ENCODE data around the gene ELFN1.
"Not testable (repeated sequence)": the region's sequence is repeated elsewhere in the genome, so short reads cannot be mapped to it uniquely, and the experiment has no call there.

Gene ELFN1

DNA sequence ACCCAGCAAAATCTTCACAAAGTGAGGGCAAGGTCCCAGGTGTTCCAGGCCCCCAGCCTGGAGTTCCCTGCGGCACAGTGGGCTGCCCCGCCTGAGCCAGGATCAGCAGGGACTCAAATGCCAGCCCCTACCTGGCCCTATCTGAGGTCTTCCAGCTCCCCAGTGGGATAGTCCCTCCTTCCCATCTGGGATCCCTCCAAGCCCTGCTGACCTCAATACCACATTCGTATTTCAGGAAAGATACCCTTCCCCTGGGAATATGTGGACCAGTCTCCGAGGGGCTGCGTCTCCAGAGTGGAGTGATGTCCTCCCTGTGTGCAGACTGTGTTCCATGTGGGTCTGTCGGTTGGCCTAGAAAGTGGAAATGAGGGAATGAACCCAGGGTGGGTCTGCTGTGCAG lies 40.9 kb downstream of the ELFN1 start:
- Histone ChIP-seq H3K27me3 (ENCODE audit: control insufficient read depth in 1 of 2, insufficient read depth in 2 of 2, low read length in 2 of 2) (no peaks in the 10 kb centered on the region), H3K4me1 (ENCODE audit: insufficient read depth, low read length) (no peaks in the 10 kb centered on the region), H3K9ac (ENCODE audit: low read length) (no peak overlapping the region), H3K36me3 (ENCODE audit: insufficient read depth, low read length) (no peaks in the 10 kb centered on the region), H3K27ac (ENCODE audit: low read depth, low read length) (no peak overlapping the region), H3K9me3 (ENCODE audit: low read length) (peaks cover 8% of the 10 kb centered on the region), H3K4me3 (ENCODE audit: low read depth in 1 of 2, low read length in 2 of 2) (no peak overlapping the region)

DNA sequence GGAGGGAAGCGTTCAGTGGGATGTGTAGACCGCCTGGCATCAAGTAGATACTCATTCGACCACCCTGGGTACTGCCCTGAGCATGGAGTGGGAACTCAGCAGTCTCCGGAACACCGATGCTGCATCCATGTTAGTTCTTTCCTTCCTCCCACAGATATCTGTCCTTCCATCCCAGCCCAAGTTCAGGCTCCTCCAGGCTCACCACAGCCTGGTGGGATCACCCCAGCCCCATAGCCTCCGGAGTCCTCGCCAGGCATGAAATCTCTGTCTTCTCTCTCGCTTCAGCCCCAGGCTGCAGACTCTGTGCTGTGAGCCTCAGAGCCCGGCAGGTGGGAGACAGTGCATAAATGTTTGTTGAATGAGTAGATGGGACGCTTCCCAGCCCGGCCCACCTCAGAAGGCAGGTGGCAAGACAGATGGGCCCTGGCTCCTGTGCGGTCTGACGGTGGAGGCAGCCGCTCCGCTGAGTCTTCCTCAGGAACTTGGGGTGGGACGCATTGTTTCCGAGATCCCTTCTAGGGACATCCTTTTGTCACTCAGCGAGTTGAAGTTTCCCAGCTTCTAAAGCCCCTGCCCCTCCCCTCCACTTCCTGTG lies 42.9 kb downstream of the ELFN1 start:
- peaks cover 8% of the 10 kb centered on the region for H3K9me3 ChIP-seq (ENCODE audit: low read length)
- H3K27ac ChIP-seq (ENCODE audit: low read depth, low read length) = no peak overlapping the region
- no peaks in the 10 kb centered on the region for H3K4me1 ChIP-seq (ENCODE audit: insufficient read depth, low read length)
- H3K36me3 ChIP-seq (ENCODE audit: insufficient read depth, low read length) = no peaks in the 10 kb centered on the region
- no peaks in the 10 kb centered on the region for H3K27me3 ChIP-seq (ENCODE audit: control insufficient read depth in 1 of 2, insufficient read depth in 2 of 2, low read length in 2 of 2)
- no peak overlapping the region for H3K4me3 ChIP-seq (ENCODE audit: low read depth in 1 of 2, low read length in 2 of 2)
- no peak overlapping the region for H3K9ac ChIP-seq (ENCODE audit: low read length)

DNA sequence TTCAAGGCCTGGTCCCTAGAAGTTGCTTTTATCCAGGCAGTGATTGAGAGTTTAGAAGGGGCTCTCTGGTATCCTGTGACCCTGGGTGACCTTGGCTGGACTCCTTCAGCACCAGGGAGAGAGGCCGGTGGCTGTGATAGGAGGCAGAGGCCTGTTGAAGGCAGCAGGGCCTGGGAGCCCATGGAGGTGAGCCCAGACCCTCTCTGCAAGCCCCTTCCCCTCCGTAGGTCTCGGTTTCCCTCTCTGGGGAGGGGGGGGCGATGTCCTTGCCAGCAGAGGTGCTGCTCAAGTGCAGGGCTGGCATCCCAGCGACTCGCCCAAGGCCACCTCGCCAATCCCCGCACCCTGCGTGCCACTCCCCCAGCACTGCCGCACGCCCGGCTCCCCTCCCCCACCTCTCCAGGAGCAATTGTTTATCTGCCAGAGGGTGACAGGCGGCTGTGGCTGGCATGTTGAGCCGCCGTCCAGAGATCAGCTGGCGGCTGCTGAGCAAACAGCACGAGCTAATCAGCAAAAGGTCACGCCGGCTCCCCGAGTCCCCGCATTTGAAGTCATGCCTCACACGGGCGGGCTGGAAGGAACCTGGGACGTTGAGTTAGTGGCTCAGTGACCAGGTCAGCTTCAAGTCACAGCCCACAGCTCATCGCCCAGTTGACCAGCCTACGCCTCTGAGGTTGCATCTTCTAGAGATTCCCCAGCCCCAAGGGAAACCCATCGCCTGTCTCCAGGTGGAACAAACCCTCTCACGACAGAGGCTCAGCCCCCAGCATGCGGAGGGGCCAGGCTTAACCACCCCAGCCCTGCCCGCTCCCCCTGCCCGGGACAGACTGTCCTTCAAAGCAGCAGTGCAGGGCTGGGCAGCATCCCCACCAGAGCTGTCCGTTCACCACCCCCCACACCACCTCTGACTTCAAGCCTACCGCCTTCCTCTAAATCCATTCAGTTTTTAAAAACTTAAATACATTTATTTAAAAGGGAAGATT lies 43.7 kb downstream of the ELFN1 start:
- Histone ChIP-seq H3K4me1 (ENCODE audit: insufficient read depth, low read length) (no peaks in the 10 kb centered on the region), H3K4me3 (ENCODE audit: low read depth in 1 of 2, low read length in 2 of 2) (no peak overlapping the region), H3K36me3 (ENCODE audit: insufficient read depth, low read length) (no peaks in the 10 kb centered on the region), H3K27me3 (ENCODE audit: control insufficient read depth in 1 of 2, insufficient read depth in 2 of 2, low read length in 2 of 2) (no peaks in the 10 kb centered on the region), H3K27ac (ENCODE audit: low read depth, low read length) (no peak overlapping the region), H3K9ac (ENCODE audit: low read length) (no peak overlapping the region), H3K9me3 (ENCODE audit: low read length) (peaks cover 8% of the 10 kb centered on the region)

DNA sequence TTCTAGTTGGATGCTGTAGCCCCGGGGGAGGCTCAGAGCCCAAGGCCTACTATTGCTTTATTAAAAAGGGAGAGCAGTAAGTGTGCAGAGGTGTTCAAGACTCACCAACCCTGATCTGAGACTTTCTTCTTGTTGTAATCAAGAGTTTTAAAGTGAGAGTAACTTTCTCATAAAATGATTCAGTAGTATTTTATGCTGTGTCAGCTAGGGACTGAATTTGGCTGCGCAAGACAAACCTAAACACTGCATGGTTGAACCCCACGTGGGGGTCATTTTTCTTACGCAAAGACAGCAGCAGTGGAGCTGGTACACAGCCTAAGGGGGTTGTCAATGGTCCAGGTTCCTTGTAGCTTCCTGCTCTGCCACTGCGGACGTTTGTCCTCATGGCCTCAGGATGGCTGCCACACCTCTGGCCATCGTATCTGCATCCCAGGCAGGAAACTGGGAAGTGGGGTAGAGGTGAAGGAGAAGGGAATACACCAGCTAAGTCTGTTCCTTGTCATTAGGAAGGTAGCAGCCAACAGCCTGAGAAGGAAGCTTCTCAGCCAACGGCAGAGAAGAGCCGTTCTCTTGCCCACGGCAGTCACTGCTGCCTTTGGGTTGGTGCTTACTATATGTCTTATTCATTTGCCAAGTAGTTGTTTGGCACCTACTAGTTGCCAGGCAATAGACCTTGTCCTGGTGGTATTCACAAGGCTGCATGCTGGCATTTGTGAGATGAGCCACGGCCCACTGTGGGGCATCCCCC lies 44.7 kb downstream of the ELFN1 start:
- no peak overlapping the region for H3K27ac ChIP-seq (ENCODE audit: low read depth, low read length)
- no peak overlapping the region for H3K4me3 ChIP-seq (ENCODE audit: low read depth in 1 of 2, low read length in 2 of 2)
- no peaks in the 10 kb centered on the region for H3K36me3 ChIP-seq (ENCODE audit: insufficient read depth, low read length)
- no peak overlapping the region for H3K9ac ChIP-seq (ENCODE audit: low read length)
- H3K4me1 ChIP-seq (ENCODE audit: insufficient read depth, low read length) = no peaks in the 10 kb centered on the region
- H3K27me3 ChIP-seq (ENCODE audit: control insufficient read depth in 1 of 2, insufficient read depth in 2 of 2, low read length in 2 of 2) = no peaks in the 10 kb centered on the region
- H3K9me3 ChIP-seq (ENCODE audit: low read length) = peaks cover 3% of the 10 kb centered on the region

DNA sequence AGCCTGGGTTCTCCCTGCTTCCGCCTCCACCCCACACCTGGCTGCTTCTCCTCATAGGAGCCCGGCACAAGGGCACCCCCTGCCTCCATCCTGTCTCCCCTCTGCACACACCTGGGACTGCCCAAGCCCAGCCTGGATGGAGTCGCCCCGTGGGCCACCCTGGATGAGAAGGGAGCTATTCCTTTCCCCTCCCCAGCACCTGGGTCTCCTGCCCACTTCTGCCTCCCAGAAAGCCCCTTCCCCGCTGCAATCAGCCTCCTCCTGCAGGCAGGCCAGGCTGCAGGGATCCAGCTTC lies 45.2 kb downstream of the ELFN1 start:
- Histone ChIP-seq H3K9ac (ENCODE audit: low read length) (no peak overlapping the region), H3K4me3 (ENCODE audit: low read depth in 1 of 2, low read length in 2 of 2) (no peak overlapping the region), H3K4me1 (ENCODE audit: insufficient read depth, low read length) (no peaks in the 10 kb centered on the region), H3K9me3 (ENCODE audit: low read length) (no peaks in the 10 kb centered on the region), H3K27ac (ENCODE audit: low read depth, low read length) (no peak overlapping the region), H3K36me3 (ENCODE audit: insufficient read depth, low read length) (no peaks in the 10 kb centered on the region), H3K27me3 (ENCODE audit: control insufficient read depth in 1 of 2, insufficient read depth in 2 of 2, low read length in 2 of 2) (no peaks in the 10 kb centered on the region)

DNA sequence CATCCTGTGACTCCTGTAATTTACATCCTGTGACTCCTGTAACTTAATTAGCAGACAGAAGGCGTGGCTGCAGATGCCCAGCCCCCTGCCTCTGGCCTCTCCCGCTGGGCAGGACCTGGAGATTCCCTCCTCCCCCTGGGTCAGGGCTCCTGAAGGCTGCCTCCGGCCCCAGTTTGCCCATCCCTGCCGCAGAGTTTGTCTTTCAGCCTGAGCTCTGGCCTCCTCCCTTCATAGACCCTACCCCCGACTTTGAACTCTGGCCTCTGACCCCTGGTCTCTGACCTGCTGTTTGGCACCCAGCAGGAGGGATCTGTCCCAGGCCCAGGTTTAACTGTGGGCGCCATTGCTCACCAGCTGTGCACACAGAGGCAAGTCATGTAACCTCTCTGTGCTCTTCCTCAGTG lies 45.6 kb downstream of the ELFN1 start:
- no peaks in the 10 kb centered on the region for H3K4me1 ChIP-seq (ENCODE audit: insufficient read depth, low read length)

DNA sequence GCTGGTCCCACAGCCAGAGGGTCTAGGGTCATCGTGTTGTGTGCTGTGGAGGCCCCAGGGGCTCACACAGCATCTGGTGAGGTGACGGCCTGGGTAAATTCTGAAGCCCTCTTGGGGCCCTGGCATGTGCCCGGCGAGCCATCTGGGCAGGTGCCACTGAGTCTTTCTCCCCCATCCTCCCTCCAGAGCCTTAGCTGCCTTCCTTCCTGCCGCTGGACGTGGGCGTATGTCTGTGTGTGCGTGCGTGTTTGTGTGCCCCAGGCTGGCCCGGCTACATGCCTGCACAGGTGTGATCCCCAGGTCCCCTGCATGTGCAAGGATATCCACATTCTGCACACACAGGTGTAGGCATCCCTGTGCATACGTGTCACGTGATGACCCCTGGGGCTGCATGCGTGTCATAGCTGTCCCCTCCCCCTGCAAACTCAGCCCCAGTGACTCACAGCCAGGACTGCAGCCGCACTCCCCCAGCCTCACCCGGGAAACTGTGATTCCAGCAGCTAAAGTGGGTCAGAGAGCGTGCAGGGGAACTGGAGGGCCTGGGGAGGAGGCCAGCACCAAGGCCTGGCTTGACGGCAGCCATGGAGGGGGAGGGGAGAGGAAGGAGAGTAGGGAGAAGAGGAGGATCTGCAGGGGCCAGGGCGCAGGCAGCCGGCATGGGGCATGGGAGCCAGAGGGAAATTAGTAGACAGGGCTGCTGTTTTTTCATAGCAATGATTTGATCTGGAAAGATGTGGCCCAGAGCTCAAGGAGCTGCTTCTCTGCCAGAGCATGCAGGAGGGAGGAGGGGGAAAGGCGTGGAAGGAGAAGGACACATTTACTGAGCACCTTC lies 46.4 kb downstream of the ELFN1 start:
- H3K9ac ChIP-seq (ENCODE audit: low read length) = no peak overlapping the region
- no peaks in the 10 kb centered on the region for H3K4me1 ChIP-seq (ENCODE audit: insufficient read depth, low read length)
- no peaks in the 10 kb centered on the region for H3K9me3 ChIP-seq (ENCODE audit: low read length)
- H3K4me3 ChIP-seq (ENCODE audit: low read depth in 1 of 2, low read length in 2 of 2) = no peak overlapping the region
- H3K36me3 ChIP-seq (ENCODE audit: insufficient read depth, low read length) = no peaks in the 10 kb centered on the region
- H3K27me3 ChIP-seq (ENCODE audit: control insufficient read depth in 1 of 2, insufficient read depth in 2 of 2, low read length in 2 of 2) = no peaks in the 10 kb centered on the region
- H3K27ac ChIP-seq (ENCODE audit: low read depth, low read length) = no peak overlapping the region

More for the DNA sequence above, 45.6 kb downstream of the ELFN1 start:
- Histone ChIP-seq H3K9me3 (ENCODE audit: low read length) (no peaks in the 10 kb centered on the region), H3K27ac (ENCODE audit: low read depth, low read length) (no peak overlapping the region), H3K4me3 (ENCODE audit: low read depth in 1 of 2, low read length in 2 of 2) (no peak overlapping the region), H3K9ac (ENCODE audit: low read length) (no peak overlapping the region), H3K36me3 (ENCODE audit: insufficient read depth, low read length) (no peaks in the 10 kb centered on the region), H3K27me3 (ENCODE audit: control insufficient read depth in 1 of 2, insufficient read depth in 2 of 2, low read length in 2 of 2) (no peaks in the 10 kb centered on the region)

DNA sequence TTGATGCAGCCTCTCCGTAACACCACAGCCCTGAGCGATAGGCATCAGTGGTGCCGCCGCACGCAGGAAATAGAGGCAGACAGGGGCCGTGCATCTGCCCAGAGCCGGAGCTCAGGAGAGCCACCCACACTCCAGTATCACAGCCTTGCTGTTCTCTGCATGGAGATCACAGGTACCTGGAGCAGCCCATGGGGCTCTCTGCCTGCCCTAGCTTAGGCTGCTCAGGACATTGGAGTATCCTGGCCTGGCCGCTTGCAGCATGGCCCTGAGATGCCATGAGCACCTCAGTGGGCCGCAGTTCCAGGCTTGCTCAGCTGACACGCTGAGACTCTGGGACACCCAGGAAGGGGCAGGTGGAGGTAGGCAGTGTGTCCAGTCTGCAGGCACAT lies 47.0 kb downstream of the ELFN1 start:
- Histone ChIP-seq H3K4me1 (ENCODE audit: insufficient read depth, low read length) (no peaks in the 10 kb centered on the region), H3K27me3 (ENCODE audit: control insufficient read depth in 1 of 2, insufficient read depth in 2 of 2, low read length in 2 of 2) (no peaks in the 10 kb centered on the region), H3K4me3 (ENCODE audit: low read depth in 1 of 2, low read length in 2 of 2) (no peak overlapping the region), H3K9ac (ENCODE audit: low read length) (no peak overlapping the region), H3K9me3 (ENCODE audit: low read length) (no peaks in the 10 kb centered on the region), H3K27ac (ENCODE audit: low read depth, low read length) (no peak overlapping the region), H3K36me3 (ENCODE audit: insufficient read depth, low read length) (no peaks in the 10 kb centered on the region)

DNA sequence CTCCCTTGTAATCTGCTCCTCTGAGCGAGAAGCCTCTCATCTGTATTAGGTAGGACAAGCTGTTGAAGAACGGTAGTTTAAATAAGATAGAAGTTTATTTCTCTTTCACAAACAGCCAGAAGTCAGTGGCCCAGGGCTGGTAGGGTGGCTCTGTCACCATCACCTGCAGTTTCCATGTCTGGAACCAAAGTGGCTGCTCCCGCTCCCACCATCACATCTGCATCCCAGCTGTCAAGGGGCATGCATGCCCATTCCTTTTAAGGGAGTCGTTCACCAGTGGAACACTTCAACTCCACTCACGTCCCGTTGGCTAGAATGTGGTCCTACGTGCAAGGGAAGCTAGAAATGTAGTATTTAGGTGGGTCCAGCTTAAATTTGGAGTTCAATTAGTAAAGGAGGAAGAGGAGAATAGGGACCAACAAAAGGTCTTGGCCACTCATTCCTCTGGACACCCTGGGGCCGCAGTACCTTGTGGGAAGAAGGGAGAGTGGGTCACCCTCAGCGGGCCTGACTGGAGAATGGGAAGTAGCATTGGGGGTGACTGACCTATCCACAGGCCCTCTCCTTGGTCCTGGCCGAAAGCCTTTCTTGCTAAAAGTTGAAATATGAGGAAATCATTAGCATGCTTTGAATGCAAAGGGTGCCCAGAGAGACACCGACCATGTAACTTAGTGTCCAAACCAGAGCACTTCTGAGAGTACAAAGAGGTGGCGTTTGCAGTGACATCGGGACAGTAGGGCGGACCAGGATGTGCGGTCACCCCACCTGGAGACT lies 48.0 kb downstream of the ELFN1 start:
- Histone ChIP-seq H3K4me1 (ENCODE audit: insufficient read depth, low read length) (no peaks in the 10 kb centered on the region), H3K36me3 (ENCODE audit: insufficient read depth, low read length) (no peaks in the 10 kb centered on the region)

DNA sequence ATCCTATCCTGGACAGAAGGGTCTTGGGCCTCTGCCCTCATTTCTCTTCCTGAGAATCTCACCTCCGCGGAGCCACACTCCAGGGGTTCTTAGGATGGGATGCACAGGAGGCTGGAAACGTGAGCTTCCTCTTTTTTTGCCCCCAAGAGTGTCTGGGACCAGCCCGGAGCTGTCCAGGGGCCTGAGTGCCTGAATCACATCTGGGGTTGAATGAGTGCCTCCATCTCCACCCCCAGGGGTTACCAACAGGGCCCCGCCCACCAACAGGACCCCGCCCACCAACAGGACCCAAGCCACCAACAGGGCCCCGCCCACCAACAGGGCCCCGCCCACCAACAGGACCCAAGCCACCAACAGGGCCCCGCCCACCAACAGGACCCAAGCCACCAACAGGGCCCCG lies 48.8 kb downstream of the ELFN1 start:
- not testable (repeated sequence) for H3K36me3 ChIP-seq (ENCODE audit: insufficient read depth, low read length); H3K9me3 ChIP-seq (ENCODE audit: low read length); H3K4me3 ChIP-seq (ENCODE audit: low read depth in 1 of 2, low read length in 2 of 2); H3K27me3 ChIP-seq (ENCODE audit: control insufficient read depth in 1 of 2, insufficient read depth in 2 of 2, low read length in 2 of 2); H3K4me1 ChIP-seq (ENCODE audit: insufficient read depth, low read length); H3K27ac ChIP-seq (ENCODE audit: low read depth, low read length); H3K9ac ChIP-seq (ENCODE audit: low read length)

More for the DNA sequence above, 48.0 kb downstream of the ELFN1 start:
- no peaks in the 10 kb centered on the region for H3K27me3 ChIP-seq (ENCODE audit: control insufficient read depth in 1 of 2, insufficient read depth in 2 of 2, low read length in 2 of 2)
- H3K9ac ChIP-seq (ENCODE audit: low read length) = no peak overlapping the region
- no peaks in the 10 kb centered on the region for H3K9me3 ChIP-seq (ENCODE audit: low read length)
- no peak overlapping the region for H3K27ac ChIP-seq (ENCODE audit: low read depth, low read length)
- no peak overlapping the region for H3K4me3 ChIP-seq (ENCODE audit: low read depth in 1 of 2, low read length in 2 of 2)
